ENCODE results near the gene GJC2.

Gene GJC2

DNA sequence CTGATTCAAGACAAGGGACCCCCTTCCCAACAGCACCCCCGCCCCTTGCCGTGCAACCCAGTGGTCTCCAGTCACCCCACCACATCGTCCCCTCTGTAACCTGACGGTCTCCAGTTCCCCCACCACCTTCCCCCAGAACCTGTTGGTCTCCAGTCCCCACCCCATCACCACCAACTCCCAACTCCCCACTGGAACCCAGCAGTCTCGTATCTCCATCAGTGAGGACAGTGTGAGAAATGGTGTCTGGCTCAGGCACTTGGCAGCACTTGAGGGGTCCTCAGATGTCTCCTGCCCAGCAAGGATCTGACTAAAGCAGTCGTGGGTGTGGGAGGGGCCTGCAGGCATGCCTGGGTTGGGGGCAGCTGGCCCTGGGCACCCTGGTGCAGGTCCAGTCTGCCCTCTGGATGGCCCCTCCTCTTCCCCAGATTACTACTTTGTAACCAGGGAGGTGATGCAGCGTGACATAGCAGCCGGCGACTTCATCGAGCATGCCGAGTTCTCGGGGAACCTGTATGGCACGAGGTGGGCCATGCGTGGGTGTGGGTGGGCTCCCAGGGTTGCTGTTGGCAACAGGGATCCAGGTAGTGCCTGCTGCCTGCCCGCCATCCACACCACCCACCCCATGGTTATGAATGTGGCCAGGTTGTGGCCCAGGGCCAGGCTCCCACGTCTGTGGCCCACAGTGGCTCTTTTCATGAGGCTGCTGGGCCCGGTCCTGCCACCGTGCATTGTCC, 3.1 kb upstream of the GJC2 start:
- DNase-seq: no peak

GRCh38 chr1:228147151-228147693, 2.5 kb upstream of the GJC2 start:
- peak; percentile 17 for DNase-seq

- DNase-seq: no peak
These were observed 2.0 kb upstream of the GJC2 start for GRCh38 chr1:228147768-228148167.

GRCh38 chr1:228148196-228148861, 1.4 kb upstream of the GJC2 start:
- DNase-seq: peak; percentile 14

- peak; percentile 15 for DNase-seq
These were observed 760 bp upstream of the GJC2 start for GRCh38 chr1:228148935-228149405.

- peak; percentile 21 for DNase-seq
These were observed 360 bp downstream of the GJC2 start for GRCh38 chr1:228150120-228150460.

- DNase-seq: peak; percentile 17
These were observed 890 bp downstream of the GJC2 start for GRCh38 chr1:228150461-228151179.

GRCh38 chr1:228151180-228151925, 1.6 kb downstream of the GJC2 start:
- peak; percentile 17 for DNase-seq

- no peak for DNase-seq
These were observed 2.6 kb downstream of the GJC2 start for GRCh38 chr1:228152097-228152917.

DNA sequence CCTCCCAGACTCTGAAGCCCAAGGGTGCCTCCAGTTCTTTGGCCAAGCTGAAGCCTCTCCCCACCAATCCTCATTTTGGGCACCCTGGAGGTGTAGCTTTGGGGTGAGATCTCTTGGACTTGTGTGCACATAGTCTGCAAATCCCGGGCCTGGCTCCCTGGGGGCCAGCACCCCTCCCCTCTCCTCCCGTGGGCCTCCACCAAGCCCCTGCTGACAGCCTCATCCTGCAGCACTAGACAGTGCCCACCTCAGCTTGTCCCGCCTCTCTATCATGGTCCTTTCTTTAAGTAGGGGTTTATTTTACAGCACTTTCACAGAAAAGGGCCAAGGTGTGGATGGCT, 3.2 kb downstream of the GJC2 start:
- no peak for DNase-seq

GRCh38 chr1:228154021-228154669, 4.4 kb downstream of the GJC2 start:
- DNase-seq: no peak

DNA sequence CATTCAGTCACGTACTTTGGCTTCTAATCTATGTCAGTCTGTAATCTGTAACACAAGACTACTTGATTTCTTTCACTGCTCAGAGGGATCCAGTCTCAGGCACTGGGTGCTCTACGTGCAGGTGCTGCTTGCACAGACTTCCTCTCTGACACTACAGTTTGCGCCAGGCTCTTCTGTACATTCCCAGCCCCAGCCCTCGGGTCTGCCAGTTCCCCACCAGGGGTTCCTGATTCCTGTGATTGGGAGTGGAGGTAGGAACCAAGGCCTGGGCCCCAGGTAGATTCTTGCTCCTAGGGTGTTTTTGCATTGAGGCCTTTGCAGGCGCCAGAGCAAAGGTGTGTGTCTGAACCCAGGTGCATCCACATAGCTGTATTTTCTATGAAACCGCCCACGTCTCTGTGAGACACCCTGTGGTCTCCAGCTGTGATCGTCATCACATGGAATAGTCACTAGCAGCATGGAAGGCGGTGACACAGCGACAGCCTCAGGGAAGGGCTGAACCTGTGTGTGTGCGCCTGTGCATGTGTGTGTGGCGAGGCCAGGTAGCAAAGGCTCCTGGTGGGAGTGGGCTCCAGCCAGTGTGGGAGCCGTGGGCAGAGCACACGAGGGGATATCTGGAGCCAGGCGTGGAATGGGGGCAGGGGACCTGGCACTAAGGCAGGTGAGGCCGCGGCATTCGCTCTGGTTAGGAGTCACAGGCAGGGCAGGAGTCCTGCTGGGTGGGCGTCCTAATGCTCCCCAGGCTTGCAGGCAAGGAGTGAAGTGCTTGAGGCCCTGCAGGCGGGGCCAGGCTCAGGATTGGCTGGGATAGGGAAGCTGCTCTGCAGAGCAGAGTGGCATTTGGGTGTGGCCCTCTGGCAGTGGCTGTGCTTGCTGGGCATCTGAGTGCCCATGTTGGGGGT, 5.2 kb downstream of the GJC2 start:
- no peak for DNase-seq

- DNase-seq: no peak
These were observed 6.1 kb downstream of the GJC2 start for GRCh38 chr1:228155596-228156514.

DNA sequence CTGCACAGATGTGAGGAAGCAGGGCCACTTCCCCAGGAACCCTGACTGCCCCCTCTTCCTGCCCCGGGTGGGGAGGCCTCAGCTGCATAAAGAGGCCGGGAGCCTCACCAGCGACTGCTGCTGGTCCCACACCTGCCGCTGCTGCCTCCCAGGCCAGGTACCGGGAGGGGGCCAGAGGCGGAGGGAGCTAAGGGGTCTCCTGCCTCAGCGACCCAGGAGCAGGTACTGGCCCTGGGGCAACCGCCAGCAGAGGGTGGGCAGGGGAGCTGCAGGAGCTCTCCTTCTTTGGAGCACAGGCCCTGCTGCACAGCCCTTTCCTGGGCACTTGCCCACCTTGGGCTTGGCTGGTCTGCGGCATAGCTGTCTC, 6.8 kb downstream of the GJC2 start:
- no peak for DNase-seq

- no peak for DNase-seq
These were observed 7.4 kb downstream of the GJC2 start for GRCh38 chr1:228156941-228157728.

DNA sequence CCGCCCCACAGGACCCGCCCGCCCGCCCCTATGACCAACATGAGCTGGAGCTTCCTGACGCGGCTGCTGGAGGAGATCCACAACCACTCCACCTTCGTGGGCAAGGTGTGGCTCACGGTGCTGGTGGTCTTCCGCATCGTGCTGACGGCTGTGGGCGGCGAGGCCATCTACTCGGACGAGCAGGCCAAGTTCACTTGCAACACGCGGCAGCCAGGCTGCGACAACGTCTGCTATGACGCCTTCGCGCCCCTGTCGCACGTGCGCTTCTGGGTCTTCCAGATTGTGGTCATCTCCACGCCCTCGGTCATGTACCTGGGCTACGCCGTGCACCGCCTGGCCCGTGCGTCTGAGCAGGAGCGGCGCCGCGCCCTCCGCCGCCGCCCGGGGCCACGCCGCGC, 8.0 kb downstream of the GJC2 start:
- DNase-seq: no peak

DNA sequence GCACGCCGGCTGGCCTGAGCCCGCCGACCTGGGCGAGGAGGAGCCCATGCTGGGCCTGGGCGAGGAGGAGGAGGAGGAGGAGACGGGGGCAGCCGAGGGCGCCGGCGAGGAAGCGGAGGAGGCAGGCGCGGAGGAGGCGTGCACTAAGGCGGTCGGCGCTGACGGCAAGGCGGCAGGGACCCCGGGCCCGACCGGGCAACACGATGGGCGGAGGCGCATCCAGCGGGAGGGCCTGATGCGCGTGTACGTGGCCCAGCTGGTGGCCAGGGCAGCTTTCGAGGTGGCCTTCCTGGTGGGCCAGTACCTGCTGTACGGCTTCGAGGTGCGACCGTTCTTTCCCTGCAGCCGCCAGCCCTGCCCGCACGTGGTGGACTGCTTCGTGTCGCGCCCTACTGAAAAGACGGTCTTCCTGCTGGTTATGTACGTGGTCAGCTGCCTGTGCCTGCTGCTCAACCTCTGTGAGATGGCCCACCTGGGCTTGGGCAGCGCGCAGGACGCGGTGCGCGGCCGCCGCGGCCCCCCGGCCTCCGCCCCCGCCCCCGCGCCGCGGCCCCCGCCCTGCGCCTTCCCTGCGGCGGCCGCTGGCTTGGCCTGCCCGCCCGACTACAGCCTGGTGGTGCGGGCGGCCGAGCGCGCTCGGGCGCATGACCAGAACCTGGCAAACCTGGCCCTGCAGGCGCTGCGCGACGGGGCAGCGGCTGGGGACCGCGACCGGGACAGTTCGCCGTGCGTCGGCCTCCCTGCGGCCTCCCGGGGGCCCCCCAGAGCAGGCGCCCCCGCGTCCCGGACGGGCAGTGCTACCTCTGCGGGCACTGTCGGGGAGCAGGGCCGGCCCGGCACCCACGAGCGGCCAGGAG, 8.6 kb downstream of the GJC2 start:
- no peak for DNase-seq

Data from activated T-cell treated with anti-CD3 and anti-CD28 coated beads, Interleukin-2, amount 50 U/mL, for 1 hour (primary cell).